A673 (cell line): ENCODE results near the gene PDGFD. TPM values are rescaled to one million over a fixed set of nuclear protein-coding genes. Genes with fewer than 3 reads are reported as not detected.

ENCODE experiments used
- BruUV-seq: library from RNA; stranded (reverse); fragments of 400-500 nt; replicated peaks from 2 replicates; lab custom pipeline; 2021; lab: Mats Ljungman, UMichigan
- CTCF ChIA-PET: fragments of 300-600 bp; sonication (Branson Sonifier 250); formaldehyde crosslinking; loops from one replicate; lab custom pipeline; 2022; ENCODE audit warnings: antibody characterized with exemption; lab: Charles Lee
- POLR2A ChIA-PET: fragments of 300-600 bp; sonication (Branson Sonifier 250); formaldehyde crosslinking; loops from one replicate; lab custom pipeline; 2022; ENCODE audit warnings: antibody characterized with exemption; ENCODE audit not compliant: low non-redundant PET; lab: Charles Lee
- DNase-seq: peaks from one replicate; pipeline ENCODE4 v3.0.0-alpha.2; 2015; ENCODE audit warnings: low spot score
- H3K27ac ChIP-seq: fragments of 200-600 bp; sonication (generic); 2 replicates; pipeline ENCODE4 v1.5.1; 2016; ENCODE audit warnings: mixed run types, low read depth, mild to moderate bottlenecking, mixed read lengths, antibody characterized with exemption, low read length; ENCODE audit not compliant: poor library complexity, severe bottlenecking
- H3K27me3 ChIP-seq: fragments of 200-600 bp; sonication (generic); replicated peaks from 2 replicates; pipeline ENCODE4 v1.6.1; 2017; ENCODE audit warnings: mixed run types, low read depth, mild to moderate bottlenecking, mixed read lengths, antibody characterized with exemption, low read length; ENCODE audit not compliant: insufficient read depth, poor library complexity
- H3K36me3 ChIP-seq: fragments of 200-600 bp; sonication (generic); 2 replicates; pipeline ENCODE4 v1.6.1; 2016; ENCODE audit warnings: mixed run types, mild to moderate bottlenecking, mixed read lengths, antibody characterized with exemption, low read length; ENCODE audit not compliant: insufficient read depth, poor library complexity, severe bottlenecking
- H3K4me1 ChIP-seq: fragments of 200-600 bp; sonication (generic); 2 replicates; pipeline ENCODE4 v1.6.1; 2017; ENCODE audit warnings: mixed run types, mild to moderate bottlenecking, mixed read lengths, antibody characterized with exemption, low read length; ENCODE audit not compliant: insufficient read depth, poor library complexity, severe bottlenecking
- H3K4me3 ChIP-seq: fragments of 200-600 bp; sonication (generic); 2 replicates; pipeline ENCODE4 v1.5.1; 2016; ENCODE audit warnings: low read depth, mixed run types, mild to moderate bottlenecking, mixed read lengths, low read length; ENCODE audit not compliant: poor library complexity, severe bottlenecking
- H3K9me3 ChIP-seq: fragments of 200-600 bp; sonication (generic); 2 replicates; pipeline ENCODE4 v1.6.1; 2016; ENCODE audit warnings: mixed run types, low read depth, mild to moderate bottlenecking, mixed read lengths, antibody characterized with exemption, low read length; ENCODE audit not compliant: poor library complexity, severe bottlenecking
- EZH2 ChIP-seq: fragments of 200-600 bp; sonication (generic); IDR thresholded peaks from 2 replicates; pipeline ENCODE4 v1.6.1; 2017; ENCODE audit warnings: borderline replicate concordance, low read depth, mild to moderate bottlenecking, mixed read lengths, antibody characterized with exemption, low read length; ENCODE audit not compliant: poor library complexity, severe bottlenecking
- intact Hi-C: fragments of 100-400 bp; cut with micrococcal nuclease; formaldehyde crosslinking; loops from one replicate; pipeline ENCODE4 v1.10.0; 2022; ENCODE audit not compliant: unreplicated experiment
- total RNA-seq: library from RNA; stranded (reverse); gene quantifications from 2 replicates; pipeline ENCODE4 v1.2.3, GENCODE V29; 2021
- TF ChIP-seq, protein P1 (sequence below): fragments of 300-800, 200-600 bp; sonication (generic); conservative IDR thresholded peaks from 2 replicates; pipeline ENCODE4 v1.5.1; 2017; ENCODE audit warnings: low read depth, mild to moderate bottlenecking, antibody characterized with exemption, low read length, moderate library complexity, mixed read lengths

PDGFD gene
- total RNA-seq, 1 experiment from 2014 or later = 6.1 TPM

- CTCF ChIA-PET = interaction anchor here (1.4 kb wide), 1 partner anchor 238 kb away, joined by 4 read pairs; no protein-coding TSS in a partner anchor
These were observed 243.0 kb downstream of the PDGFD start for GRCh38 chr11:103920933-103921332.

GRCh38 chr11:103920449-103920848, 243.5 kb downstream of the PDGFD start:
- Histone ChIP-seq H3K9me3 (no peaks in the 10 kb centered on the region), H3K27ac (no peak overlapping the region), H3K4me1 (no peaks in the 10 kb centered on the region), H3K27me3 (no peaks in the 10 kb centered on the region), H3K4me3 (no peak overlapping the region), H3K36me3 (no peaks in the 10 kb centered on the region)
- DNase-seq = no peak
- intact Hi-C loops = loop anchor here (5.0 to 10.0 kb wide), 2 partner anchors 238 to 314 kb away; no protein-coding TSS in a partner anchor
- BruUV-seq = no TSS peak
- ChIA-PET POLR2A (no interaction called here), CTCF (interaction anchor here (1.4 kb wide), 1 partner anchor 238 kb away, joined by 4 read pairs; no protein-coding TSS in a partner anchor)
- no peak for TF ChIP-seq EZH2
- TF ChIP-seq, protein P1, sequence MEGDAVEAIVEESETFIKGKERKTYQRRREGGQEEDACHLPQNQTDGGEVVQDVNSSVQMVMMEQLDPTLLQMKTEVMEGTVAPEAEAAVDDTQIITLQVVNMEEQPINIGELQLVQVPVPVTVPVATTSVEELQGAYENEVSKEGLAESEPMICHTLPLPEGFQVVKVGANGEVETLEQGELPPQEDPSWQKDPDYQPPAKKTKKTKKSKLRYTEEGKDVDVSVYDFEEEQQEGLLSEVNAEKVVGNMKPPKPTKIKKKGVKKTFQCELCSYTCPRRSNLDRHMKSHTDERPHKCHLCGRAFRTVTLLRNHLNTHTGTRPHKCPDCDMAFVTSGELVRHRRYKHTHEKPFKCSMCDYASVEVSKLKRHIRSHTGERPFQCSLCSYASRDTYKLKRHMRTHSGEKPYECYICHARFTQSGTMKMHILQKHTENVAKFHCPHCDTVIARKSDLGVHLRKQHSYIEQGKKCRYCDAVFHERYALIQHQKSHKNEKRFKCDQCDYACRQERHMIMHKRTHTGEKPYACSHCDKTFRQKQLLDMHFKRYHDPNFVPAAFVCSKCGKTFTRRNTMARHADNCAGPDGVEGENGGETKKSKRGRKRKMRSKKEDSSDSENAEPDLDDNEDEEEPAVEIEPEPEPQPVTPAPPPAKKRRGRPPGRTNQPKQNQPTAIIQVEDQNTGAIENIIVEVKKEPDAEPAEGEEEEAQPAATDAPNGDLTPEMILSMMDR = no peak

More at GRCh38 chr11:103920933-103921332, 243.0 kb downstream of the PDGFD start:
- intact Hi-C loops = loop anchor here (5.0 to 10.0 kb wide), 2 partner anchors 239 to 314 kb away; no protein-coding TSS in a partner anchor
- Histone ChIP-seq H3K27ac (no peak overlapping the region), H3K4me1 (no peaks in the 10 kb centered on the region), H3K27me3 (no peaks in the 10 kb centered on the region), H3K9me3 (no peaks in the 10 kb centered on the region), H3K4me3 (no peak overlapping the region), H3K36me3 (no peaks in the 10 kb centered on the region)
- no peak for DNase-seq
- TF ChIP-seq, protein P1 = 0 out of 2 replicates have a peak, but pooled peaks have one; percentile 19
- TF ChIP-seq EZH2 = no peak
- POLR2A ChIA-PET = no interaction called here
- no TSS peak for BruUV-seq

DNA sequence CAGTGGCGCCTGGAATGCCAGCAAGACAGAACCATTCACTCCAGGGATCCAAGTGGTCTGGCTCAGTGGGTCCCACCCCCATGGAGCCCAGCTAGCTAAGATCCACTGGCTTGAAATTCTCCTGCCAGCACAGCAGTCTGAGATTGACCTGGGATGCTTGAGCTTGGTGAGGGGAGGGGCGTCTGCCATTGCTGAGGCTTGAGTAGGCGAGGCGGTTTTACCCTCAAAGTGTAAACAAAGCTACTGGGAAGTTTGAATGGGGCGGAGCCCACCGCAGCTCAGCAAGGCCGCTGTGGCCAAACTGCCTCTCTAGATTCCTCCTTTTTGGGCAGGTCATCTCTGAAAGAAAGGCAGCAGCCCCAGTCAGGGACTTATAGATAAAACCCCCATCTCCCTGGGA, 253.2 kb downstream of the PDGFD start:
- Histone ChIP-seq H3K27me3 (no peaks in the 10 kb centered on the region), H3K9me3 (no peaks in the 10 kb centered on the region), H3K4me1 (peaks cover 19% of the 10 kb centered on the region), H3K4me3 (no peak overlapping the region), H3K36me3 (no peaks in the 10 kb centered on the region), H3K27ac (no peak overlapping the region)
- POLR2A ChIA-PET = no interaction called here
- CTCF ChIA-PET = no interaction called here
- BruUV-seq = no TSS peak
- intact Hi-C loops = no loop called here
- DNase-seq = no peak
- TF ChIP-seq, protein P1 = no peak
- no peak for TF ChIP-seq EZH2
